ENCODE measurements around the gene AMOTL2. TPM values are rescaled to one million over a fixed set of nuclear protein-coding genes. Genes with fewer than 3 reads are reported as not detected.

The AMOTL2 gene
- polyA plus RNA-seq, 2 of the 4 experiments (the other 2 are of a cell fraction) = 41.1 to 44.1 TPM

DNA sequence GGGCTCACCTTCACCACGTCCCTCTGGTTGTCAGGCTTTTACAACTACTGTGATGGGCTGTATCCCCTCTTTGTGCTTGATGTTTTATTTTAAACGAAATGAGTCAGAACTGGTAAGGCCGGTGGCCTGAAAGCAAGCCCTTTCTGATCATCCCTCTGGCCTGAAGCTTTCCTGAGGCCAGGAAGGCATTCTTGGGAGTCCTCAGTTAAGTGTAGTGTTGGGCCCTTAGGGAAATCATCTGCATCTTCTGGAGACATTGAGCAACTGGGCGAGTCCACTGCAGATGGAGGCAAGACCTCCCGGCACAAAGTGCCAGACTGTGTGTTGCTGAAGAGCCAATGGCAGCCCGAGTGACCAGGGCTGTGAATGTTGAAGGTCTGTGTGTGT is 33.0 kb upstream of the AMOTL2 start:
- TF ChIP-seq HEYL (CRISPR knock-in tag; IDR thresholded peaks at IDR 0.05) (no peak), FOSL2 (IDR thresholded peaks at IDR 0.05) (no peak), FOSL2 (CRISPR knock-in tag; IDR thresholded peaks at IDR 0.05) (no peak), RARB (CRISPR knock-in tag; IDR thresholded peaks at IDR 0.05) (no peak), HOXA7 (CRISPR knock-in tag; IDR thresholded peaks at IDR 0.05) (no peak), EP300 (IDR thresholded peaks at IDR 0.05) (no peak), EHF (CRISPR knock-in tag; IDR thresholded peaks at IDR 0.05) (no peak), HES2 (IDR thresholded peaks at IDR 0.05) (no peak), ZSCAN20 (CRISPR knock-in tag; IDR thresholded peaks at IDR 0.05) (no peak), RAD21 (conservative IDR thresholded peaks at IDR 0.05 in 1 of 2, IDR thresholded peaks at IDR 0.05 in 1 of 2) (no peak), CHD4 (IDR thresholded peaks at IDR 0.05; ENCODE audit: borderline replicate concordance) (no peak), TFCP2L1 (CRISPR knock-in tag; IDR thresholded peaks at IDR 0.05) (no peak), FOXS1 (CRISPR knock-in tag; IDR thresholded peaks at IDR 0.05) (no peak), PHF8 (IDR thresholded peaks at IDR 0.05; ENCODE audit: borderline replicate concordance, low read depth) (no peak), EHMT2 (IDR thresholded peaks at IDR 0.05; ENCODE audit: low read depth) (no peak)
- TF ChIP-seq, protein P1, sequence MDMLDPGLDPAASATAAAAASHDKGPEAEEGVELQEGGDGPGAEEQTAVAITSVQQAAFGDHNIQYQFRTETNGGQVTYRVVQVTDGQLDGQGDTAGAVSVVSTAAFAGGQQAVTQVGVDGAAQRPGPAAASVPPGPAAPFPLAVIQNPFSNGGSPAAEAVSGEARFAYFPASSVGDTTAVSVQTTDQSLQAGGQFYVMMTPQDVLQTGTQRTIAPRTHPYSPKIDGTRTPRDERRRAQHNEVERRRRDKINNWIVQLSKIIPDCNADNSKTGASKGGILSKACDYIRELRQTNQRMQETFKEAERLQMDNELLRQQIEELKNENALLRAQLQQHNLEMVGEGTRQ (IDR thresholded peaks at IDR 0.05) = no peak
- TF ChIP-seq, protein P2, sequence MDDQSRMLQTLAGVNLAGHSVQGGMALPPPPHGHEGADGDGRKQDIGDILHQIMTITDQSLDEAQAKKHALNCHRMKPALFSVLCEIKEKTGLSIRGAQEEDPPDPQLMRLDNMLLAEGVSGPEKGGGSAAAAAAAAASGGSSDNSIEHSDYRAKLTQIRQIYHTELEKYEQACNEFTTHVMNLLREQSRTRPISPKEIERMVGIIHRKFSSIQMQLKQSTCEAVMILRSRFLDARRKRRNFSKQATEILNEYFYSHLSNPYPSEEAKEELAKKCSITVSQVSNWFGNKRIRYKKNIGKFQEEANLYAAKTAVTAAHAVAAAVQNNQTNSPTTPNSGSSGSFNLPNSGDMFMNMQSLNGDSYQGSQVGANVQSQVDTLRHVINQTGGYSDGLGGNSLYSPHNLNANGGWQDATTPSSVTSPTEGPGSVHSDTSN (IDR thresholded peaks at IDR 0.05) = no peak
- TF ChIP-seq, protein P3, sequence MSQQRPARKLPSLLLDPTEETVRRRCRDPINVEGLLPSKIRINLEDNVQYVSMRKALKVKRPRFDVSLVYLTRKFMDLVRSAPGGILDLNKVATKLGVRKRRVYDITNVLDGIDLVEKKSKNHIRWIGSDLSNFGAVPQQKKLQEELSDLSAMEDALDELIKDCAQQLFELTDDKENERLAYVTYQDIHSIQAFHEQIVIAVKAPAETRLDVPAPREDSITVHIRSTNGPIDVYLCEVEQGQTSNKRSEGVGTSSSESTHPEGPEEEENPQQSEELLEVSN (IDR thresholded peaks at IDR 0.05; ENCODE audit: borderline replicate concordance, low read depth) = no peak
- ChIA-PET POLR2A (no interaction called here), CTCF (interaction anchor here (1.0 kb wide), 1 partner anchor 98 kb away, joined by 3 read pairs; no protein-coding TSS in a partner anchor)
- Histone ChIP-seq H3K9me3 (peaks cover 7% of the 10 kb centered on the region), H3K4me2 (no peak overlapping the region), H3K27ac (no peak overlapping the region), H3K4me3 (no peak overlapping the region), H3K4me1 (no peaks in the 10 kb centered on the region)
- ATAC-seq (no peak), DNase-seq (ENCODE audit: low read depth in 1 of 2, low spot score in 1 of 2) (no peak), FAIRE-seq (no peak)
- WGBS (ENCODE audit: missing lambda C conversion rate) = 75% methylated on average over 4 of the region's 6 CpGs

GRCh38 chr3:134406331-134407238 is 32.3 kb upstream of the AMOTL2 start:
- Histone ChIP-seq H3K27ac (no peak overlapping the region), H3K4me2 (no peak overlapping the region), H3K4me3 (no peak overlapping the region), H3K4me1 (no peaks in the 10 kb centered on the region), H3K9me3 (peaks cover 13% of the 10 kb centered on the region)
- TF ChIP-seq NPAS2 (CRISPR knock-in tag; IDR thresholded peaks at IDR 0.05; ENCODE audit: borderline replicate concordance) (no peak), PHF8 (IDR thresholded peaks at IDR 0.05; ENCODE audit: borderline replicate concordance, low read depth) (no peak), CHD2 (IDR thresholded peaks at IDR 0.05; ENCODE audit: low read length, partially characterized antibody) (no peak), BHLHE40 (IDR thresholded peaks at IDR 0.05; ENCODE audit: low read depth, low read length) (no peak), HOXB13 (CRISPR knock-in tag; IDR thresholded peaks at IDR 0.05; ENCODE audit: low read depth) (no peak), KDM5A (IDR thresholded peaks at IDR 0.05) (no peak), POLR2AphosphoS2 (conservative IDR thresholded peaks at IDR 0.05; ENCODE audit: low read length) (no peak), CBX2 (IDR thresholded peaks at IDR 0.05; ENCODE audit: borderline replicate concordance, low read depth) (no peak), MAZ (IDR thresholded peaks at IDR 0.05; ENCODE audit: borderline replicate concordance, low read depth, low read length) (no peak), EHMT2 (IDR thresholded peaks at IDR 0.05; ENCODE audit: low read depth) (no peak), CHD4 (IDR thresholded peaks at IDR 0.05; ENCODE audit: borderline replicate concordance) (no peak), HES2 (IDR thresholded peaks at IDR 0.05) (no peak), MAFK (IDR thresholded peaks at IDR 0.05; ENCODE audit: partially characterized antibody) (no peak), NFE2L2 (conservative IDR thresholded peaks at IDR 0.05; ENCODE audit: low read length) (no peak), SMC3 (IDR thresholded peaks at IDR 0.05) (no peak), ELK1 (IDR thresholded peaks at IDR 0.05; ENCODE audit: low read depth, low read length) (no peak)
- TF ChIP-seq, protein P4, sequence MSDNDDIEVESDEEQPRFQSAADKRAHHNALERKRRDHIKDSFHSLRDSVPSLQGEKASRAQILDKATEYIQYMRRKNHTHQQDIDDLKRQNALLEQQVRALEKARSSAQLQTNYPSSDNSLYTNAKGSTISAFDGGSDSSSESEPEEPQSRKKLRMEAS (IDR thresholded peaks at IDR 0.05) = no peak
- TF ChIP-seq, protein P3 (IDR thresholded peaks at IDR 0.05; ENCODE audit: borderline replicate concordance, low read depth) = no peak
- CTCF ChIA-PET = interaction anchor here (1.0 kb wide), 1 partner anchor 98 kb away, joined by 3 read pairs; no protein-coding TSS in a partner anchor
- DNase-seq (ENCODE audit: low read depth in 1 of 2, low spot score in 1 of 2) (no peak), ATAC-seq (no peak), FAIRE-seq (no peak)
- POLR2A ChIA-PET = no interaction called here
- 89% methylated on average over 54 of the region's 64 CpGs for WGBS (ENCODE audit: missing lambda C conversion rate)
